ENCODE data around the gene ISYNA1. TPM values are rescaled to one million over a fixed set of nuclear protein-coding genes. Genes with fewer than 3 reads are reported as not detected.
"Not testable (repeated sequence)": the region's sequence is repeated elsewhere in the genome, so short reads cannot be mapped to it uniquely, and the experiment has no call there.

Gene ISYNA1
- total RNA-seq, 1 donor = 6.3 TPM

DNA sequence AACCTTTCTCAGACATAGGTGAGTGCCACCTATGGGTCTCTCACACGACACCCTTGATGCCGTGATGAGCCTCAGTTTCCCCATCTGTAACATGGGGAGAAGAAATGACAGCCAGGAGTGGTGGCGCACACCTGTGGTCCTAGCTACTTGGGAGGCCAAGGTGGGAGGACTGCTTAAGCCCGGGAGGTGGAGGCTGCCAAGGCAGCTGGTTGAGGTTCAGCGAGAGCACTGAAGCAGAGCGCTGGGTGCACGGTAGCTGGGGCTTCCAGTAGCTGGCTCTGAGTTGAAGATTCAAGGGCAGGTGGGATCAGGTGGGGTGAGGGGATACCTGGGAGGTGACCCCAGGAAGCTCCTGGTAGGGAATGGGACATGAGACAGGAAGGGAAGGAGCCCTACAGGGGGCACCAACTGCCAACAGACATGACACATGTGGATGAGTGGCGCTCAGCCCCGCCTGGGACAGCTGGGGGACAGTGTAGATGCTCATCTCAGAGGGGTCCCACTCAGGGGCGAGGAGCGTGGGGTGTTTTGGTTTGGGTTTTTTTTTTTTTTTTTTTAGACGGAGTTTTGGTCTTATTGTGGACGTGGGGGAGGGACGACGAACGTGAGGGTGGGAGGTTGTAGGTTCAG, 25.2 kb downstream of the ISYNA1 start:
- DNase-seq (ENCODE audit: low read depth) = no peak
- H3K4me3 ChIP-seq (ENCODE audit: low read depth, low read length) = no peak overlapping the region
- TF ChIP-seq, protein P1, sequence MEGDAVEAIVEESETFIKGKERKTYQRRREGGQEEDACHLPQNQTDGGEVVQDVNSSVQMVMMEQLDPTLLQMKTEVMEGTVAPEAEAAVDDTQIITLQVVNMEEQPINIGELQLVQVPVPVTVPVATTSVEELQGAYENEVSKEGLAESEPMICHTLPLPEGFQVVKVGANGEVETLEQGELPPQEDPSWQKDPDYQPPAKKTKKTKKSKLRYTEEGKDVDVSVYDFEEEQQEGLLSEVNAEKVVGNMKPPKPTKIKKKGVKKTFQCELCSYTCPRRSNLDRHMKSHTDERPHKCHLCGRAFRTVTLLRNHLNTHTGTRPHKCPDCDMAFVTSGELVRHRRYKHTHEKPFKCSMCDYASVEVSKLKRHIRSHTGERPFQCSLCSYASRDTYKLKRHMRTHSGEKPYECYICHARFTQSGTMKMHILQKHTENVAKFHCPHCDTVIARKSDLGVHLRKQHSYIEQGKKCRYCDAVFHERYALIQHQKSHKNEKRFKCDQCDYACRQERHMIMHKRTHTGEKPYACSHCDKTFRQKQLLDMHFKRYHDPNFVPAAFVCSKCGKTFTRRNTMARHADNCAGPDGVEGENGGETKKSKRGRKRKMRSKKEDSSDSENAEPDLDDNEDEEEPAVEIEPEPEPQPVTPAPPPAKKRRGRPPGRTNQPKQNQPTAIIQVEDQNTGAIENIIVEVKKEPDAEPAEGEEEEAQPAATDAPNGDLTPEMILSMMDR (IDR thresholded peaks at IDR 0.05; ENCODE audit: insufficient read depth, low read length) = no peak

DNA sequence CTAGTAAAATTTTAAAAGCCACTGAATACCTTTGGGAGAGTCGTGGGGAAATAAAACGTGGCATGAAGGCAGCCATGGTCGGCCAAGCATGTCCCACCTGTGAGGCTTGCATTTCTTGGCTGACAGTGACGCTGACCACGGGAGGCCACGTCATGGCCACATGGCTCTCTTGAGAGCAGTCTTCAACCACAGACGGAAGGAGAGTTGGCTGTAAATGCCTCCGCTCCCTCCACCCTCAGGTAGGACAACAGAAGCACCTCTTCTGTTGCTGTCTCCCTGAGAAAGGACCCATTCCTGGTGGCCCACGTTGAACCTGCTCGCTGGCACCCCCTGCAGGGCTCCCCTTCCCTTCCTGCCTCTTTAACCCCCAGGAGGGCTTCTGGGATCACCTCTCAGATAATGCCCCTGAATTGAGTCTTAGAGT, 29.9 kb downstream of the ISYNA1 start:
- H3K4me3 ChIP-seq (ENCODE audit: low read depth, low read length) = no peak overlapping the region
- TF ChIP-seq, protein P1 (IDR thresholded peaks at IDR 0.05; ENCODE audit: insufficient read depth, low read length) = peak; percentile 47
- no peak for DNase-seq (ENCODE audit: low read depth)

DNA sequence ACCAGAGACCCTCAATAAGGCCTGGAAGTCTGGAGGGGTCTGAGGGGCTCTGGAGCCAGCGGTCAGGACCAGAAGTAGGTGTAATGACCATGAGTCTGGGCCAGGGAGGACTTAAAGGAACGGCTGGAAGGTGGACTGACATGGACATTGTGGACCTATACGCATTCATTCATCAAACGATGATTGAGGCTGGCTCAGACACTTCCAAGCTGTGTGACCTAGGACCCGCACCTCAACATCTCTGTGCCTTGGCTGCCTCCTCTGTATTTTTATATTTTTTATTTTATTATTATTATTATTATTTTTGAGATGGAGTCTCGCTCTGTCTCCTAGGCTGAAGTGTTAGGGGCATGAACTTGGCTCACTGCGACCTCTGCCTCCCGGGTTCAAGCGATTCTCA, 31.2 kb downstream of the ISYNA1 start:
- TF ChIP-seq, protein P1 (IDR thresholded peaks at IDR 0.05; ENCODE audit: insufficient read depth, low read length) = no peak
- no peak for DNase-seq (ENCODE audit: low read depth)
- no peak overlapping the region for H3K4me3 ChIP-seq (ENCODE audit: low read depth, low read length)

DNA sequence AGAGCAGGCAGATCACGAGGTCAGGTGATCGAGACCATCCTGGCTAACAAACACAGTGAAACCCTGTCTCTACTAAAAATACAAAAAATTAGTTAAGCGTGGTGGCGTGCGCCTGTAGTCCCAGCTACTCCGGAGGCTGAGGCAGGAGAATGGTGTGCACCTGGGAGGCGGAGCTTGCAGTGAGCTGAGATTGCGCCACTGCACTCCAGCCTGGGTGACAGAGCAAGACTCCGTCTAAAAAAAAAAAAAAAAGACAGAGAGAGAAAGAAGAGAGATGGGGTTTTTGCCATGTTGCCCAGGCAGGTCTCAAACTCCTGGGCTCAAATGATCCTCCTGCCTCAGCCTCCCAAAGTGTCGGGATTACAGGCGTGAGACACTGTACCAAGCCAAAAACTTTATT, 32.2 kb downstream of the ISYNA1 start:
- not testable (repeated sequence) for H3K4me3 ChIP-seq (ENCODE audit: low read depth, low read length); DNase-seq (ENCODE audit: low read depth)

DNA sequence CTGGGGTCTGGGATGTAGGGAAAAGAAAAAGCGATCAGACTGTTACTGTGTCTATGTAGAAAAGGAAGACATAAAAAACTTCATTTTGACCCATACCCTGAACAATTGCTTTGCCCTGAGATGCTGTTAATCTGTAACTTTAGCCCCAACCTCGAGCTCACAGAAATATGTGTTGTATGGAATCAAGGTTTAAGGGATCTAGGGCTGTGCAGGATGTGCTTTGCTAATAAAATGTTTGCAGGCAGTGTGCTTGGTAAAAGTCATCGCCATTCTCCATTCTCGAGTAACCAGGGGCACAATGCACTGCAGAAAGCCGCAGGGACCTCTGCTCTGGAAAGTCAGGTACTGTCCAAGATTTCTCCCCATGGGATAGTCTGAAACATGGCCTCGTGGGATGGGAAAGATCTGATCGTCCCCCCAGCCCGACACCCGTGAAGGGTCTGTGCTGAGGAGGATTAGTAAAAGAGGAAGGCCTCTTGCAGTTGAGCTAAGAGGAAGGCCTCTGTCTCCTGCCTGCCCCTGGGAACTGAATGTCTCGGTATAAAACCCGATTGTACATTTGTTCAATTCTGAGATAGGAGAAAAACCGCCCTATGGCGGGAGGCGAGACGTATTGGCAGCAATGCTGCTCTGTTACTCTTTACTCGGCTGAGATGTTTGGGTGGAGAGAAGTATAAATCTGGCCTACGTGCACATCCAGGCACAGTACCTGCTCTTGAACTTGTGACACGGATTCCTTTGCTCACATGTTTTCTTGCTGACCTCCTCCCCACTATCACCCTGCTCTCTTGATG, 35.3 kb downstream of the ISYNA1 start:
- not testable (repeated sequence) for H3K4me3 ChIP-seq (ENCODE audit: low read depth, low read length); DNase-seq (ENCODE audit: low read depth)

DNA sequence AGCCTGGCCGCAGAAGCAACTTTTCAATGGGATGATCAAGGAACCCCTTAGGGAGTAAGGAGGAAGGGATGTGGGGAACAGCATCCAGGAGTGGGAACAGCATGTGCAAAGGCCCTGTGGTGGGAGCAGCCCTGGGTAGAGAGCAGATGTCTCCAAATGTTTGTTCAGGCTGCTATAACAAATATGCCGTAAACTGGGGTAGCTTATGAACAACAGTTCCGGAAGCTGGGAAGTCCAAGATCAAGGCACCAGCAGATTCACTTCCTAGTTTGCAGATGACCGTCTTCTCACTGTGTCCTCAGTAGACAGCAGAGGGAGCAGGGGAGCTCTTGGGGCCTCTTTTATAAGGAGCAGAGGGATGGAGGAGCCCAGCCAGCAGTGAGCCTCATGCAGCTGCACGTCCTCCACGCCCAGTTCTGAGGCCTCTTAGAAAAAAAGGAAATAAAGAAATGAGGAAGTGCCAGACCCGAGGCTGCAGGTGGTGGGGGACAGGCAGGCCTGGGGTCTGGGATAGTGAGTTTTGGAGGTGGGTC, 36.3 kb downstream of the ISYNA1 start:
- H3K4me3 ChIP-seq (ENCODE audit: low read depth, low read length) = no peak overlapping the region
- DNase-seq (ENCODE audit: low read depth) = peak; percentile 78
- TF ChIP-seq, protein P1 (IDR thresholded peaks at IDR 0.05; ENCODE audit: insufficient read depth, low read length) = peak; percentile 60

DNA sequence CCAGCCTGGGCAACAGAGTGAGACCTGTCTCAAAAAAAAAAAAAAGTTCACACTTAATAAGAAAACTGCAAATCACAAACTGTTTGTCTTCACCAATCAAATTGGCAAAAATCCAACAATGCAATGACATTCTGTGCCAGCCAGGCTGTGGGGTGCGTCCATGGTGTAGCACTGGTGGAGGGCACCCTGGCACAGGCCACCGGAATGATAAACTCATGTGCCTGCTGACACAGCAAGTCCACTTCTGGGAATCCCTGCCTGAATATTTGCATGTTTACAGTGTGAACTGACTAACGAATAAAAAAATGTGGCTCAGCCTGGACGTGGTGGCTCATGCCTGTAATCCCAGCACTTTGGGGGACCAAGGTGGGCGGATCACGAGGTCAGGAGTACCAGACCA, 38.9 kb downstream of the ISYNA1 start:
- TF ChIP-seq, protein P1 (IDR thresholded peaks at IDR 0.05; ENCODE audit: insufficient read depth, low read length) = no peak
- H3K4me3 ChIP-seq (ENCODE audit: low read depth, low read length) = no peak overlapping the region
- DNase-seq (ENCODE audit: low read depth) = peak; percentile 49
